Cerebellar cortex (tissue), 1 donor: ENCODE measurements around the gene CCDC30.
"Not testable (repeated sequence)": the region's sequence is repeated elsewhere in the genome, so short reads cannot be mapped to it uniquely, and the experiment has no call there.

Experiments used
- DNase-seq: peaks from one replicate; pipeline ENCODE4 v3.0.0-alpha.2; 2015; ENCODE audit warnings: low spot score

CCDC30 gene

GRCh38 chr1:42453386-42453785 is 9.7 kb upstream of the CCDC30 start:
- no peak for DNase-seq

DNA sequence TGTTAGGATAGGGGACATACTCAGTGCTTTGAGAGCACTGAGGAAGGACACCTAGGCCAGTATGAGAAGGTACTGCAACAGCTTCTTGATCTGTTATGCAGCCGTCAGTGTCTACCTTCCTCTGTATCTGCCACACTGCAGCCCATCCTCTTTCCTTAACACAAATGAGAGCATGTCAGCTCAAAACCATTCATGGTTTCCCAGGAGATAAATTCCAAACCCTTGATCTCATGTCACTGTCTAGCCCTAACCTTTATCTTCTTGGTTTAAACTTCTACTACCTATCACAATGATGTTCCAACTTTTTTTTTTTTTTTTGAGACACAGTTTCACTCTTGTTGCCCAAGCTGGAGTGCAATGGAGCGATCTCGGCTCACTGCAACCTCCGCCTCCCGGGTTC is 8.7 kb upstream of the CCDC30 start:
- no peak for DNase-seq

- peak; percentile 87 for DNase-seq
Observed at GRCh38 chr1:42456010-42456753, 6.9 kb upstream of the CCDC30 start, which contains the start of the genes PPCS and ZMYND12. TSS of gene PPCS (plus strand) at chr1:42456543. CDS start at chr1:42456566, 23 bp downstream. TSS of gene ZMYND12 (minus strand) at chr1:42456022. CDS start at chr1:42455997, 25 bp downstream.

DNA sequence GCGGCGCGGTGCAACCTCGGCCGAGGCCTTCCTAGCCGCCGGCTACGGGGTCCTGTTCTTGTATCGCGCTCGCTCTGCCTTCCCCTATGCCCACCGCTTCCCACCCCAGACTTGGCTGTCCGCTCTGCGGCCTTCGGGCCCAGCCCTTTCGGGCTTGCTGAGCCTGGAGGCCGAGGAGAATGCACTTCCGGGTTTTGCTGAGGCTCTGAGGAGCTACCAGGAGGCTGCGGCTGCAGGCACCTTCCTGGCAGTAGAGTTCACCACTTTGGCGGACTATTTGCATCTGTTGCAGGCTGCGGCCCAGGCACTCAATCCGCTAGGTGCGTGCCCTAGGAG is 6.4 kb upstream of the CCDC30 start:
- peak; percentile 54 for DNase-seq

DNA sequence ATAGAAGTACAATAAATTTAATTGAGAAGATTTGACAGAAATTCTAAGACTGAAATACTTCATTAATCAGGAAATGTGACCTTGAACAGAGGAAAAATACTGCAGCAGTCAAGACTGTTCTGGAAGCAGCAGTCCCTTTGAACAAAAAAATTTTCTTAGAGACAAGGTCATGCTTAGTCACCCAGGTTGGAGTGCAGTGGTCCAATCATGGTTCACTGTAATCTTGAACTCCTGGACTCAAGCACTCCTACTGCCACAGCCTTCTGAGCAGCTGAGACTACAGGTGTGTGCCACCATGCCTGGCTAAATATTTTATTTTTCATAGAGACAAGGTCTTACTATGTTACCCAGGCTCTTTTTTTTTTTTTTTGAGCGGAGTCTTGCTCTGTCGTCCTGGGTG is 1.9 kb upstream of the CCDC30 start:
- no peak for DNase-seq

- DNase-seq = no peak
Observed at GRCh38 chr1:42463921-42464320, 835 bp downstream of the CCDC30 start.

DNA sequence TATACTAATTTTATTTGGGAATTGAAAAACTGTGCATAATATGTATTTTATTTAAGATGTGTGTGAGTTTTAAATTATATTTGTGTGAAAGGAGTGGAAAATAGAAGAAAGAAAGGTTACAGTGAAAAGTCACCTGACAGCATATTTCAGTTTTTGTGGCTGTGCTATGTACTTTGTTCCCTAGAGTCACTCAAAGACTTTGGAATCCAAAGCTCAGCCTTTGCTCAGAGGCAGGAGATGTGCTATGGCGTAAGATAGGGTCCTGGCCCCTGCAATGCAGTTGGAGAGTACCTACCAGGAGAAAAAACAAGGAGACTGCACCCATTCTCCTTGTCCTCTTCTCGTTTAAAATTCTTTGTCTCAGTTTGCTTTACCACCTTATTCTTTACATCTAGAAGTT is 2.9 kb downstream of the CCDC30 start:
- DNase-seq = no peak

- DNase-seq = no peak
Observed at GRCh38 chr1:42469727-42470126, 6.6 kb downstream of the CCDC30 start.

GRCh38 chr1:42476605-42477004 is 13.5 kb downstream of the CCDC30 start:
- DNase-seq = no peak

GRCh38 chr1:42477354-42477753 is 14.3 kb downstream of the CCDC30 start:
- not testable (repeated sequence) for DNase-seq

DNA sequence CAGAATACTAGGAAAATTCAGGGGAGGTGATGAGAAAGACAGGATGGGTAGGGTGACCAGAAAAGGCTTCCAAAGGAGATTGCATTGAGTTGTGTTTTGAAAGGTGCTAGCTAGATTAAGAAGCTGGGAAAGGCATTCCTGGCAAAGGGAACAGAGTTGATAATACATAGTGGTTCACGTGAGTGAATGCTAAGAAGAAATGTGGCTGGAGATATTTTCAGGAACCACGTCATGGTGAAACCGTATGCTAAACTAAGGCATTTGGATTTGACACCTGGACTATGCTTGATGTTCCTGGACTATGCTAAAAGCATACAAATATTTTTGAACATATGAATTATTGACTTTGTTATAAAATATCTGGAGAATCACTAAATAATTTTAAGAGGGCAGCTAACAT is 14.7 kb downstream of the CCDC30 start:
- no peak for DNase-seq

GRCh38 chr1:42479621-42480020 is 16.5 kb downstream of the CCDC30 start:
- peak; percentile 5 for DNase-seq

DNA sequence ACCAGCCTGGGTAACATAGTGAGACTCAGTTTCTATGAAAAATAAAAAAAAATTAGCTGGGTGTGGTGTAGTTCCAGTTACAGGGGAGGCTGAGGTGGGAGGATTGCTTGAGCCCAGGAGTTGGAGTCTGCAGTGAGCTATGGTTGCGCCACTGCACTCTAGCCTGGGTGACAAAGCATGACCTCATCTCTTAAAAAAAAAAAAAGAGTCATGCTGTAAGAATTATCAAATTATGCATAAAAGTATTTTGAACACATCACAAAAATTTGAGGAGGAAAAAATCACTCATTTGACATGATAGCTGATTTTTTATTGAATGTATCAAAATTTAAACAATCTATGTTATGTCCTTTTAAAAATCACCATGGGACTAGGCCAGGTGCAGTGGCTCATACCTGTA is 17.8 kb downstream of the CCDC30 start:
- no peak for DNase-seq

- no peak for DNase-seq
Observed at GRCh38 chr1:42482635-42483153, 19.6 kb downstream of the CCDC30 start.

- no peak for DNase-seq
Observed at GRCh38 chr1:42484382-42484781, 21.3 kb downstream of the CCDC30 start.

DNA sequence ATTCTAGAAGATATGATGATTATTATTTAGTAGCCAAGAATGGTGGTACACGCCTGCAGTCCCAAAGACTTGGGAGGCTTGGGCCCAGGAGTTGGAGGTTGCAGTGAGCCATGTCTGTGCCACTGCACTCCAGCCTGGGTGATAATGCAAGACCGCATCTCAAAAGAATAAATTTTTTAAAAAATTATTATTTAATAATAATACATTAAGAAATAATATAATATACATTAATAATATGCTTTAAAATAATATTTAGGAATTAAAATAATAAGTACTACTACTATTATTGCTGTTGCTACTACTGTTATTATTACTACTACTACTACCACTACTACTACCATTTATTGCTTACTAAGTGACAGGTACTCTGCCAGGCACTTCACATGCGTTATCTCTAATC is 27.2 kb downstream of the CCDC30 start:
- no peak for DNase-seq

- not testable (repeated sequence) for DNase-seq
Observed at GRCh38 chr1:42502031-42502430, 38.9 kb downstream of the CCDC30 start.

- no peak for DNase-seq
Observed at GRCh38 chr1:42504535-42505128, 41.5 kb downstream of the CCDC30 start.

DNA sequence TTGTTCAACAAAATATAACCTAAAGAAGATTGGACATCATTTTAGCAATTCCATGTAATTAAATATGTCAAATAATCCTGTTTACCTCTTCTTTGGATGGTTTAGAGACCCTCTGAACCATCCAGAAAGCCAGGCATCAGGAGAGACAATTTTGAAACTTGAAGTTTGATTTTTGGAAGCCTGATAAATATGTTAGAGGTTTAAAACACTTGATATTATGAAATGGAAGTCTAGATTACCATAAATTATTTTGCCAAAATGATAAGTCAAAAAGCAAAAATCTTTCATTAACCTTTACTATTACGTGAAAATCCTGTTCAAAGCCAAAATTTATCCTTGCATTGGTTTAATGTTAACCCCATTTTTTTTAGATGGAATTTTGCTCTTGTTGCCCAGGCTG is 43.5 kb downstream of the CCDC30 start:
- no peak for DNase-seq

- DNase-seq = not testable (repeated sequence)
Observed at GRCh38 chr1:42511581-42512155, 48.6 kb downstream of the CCDC30 start.

GRCh38 chr1:42518908-42519307 is 55.8 kb downstream of the CCDC30 start:
- DNase-seq = no peak

DNA sequence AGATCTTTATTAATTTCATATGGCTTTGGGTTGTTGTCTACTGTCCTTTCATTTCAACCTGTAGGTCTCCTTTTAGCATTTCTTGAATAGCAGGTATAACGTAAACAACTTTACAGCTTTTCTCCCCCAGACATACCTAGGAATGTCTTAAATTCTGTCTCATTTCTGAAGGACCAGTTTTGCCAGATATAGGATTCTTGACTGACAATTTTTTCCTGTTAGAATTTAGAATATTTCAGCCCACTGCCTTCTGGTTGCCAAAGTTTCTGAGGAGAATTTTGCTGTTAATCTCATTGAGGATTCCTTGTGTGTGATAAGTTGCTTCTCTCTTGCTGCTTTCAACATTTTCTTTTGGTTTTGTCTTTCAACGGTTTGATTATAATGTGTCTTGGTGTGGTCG is 60.1 kb downstream of the CCDC30 start:
- no peak for DNase-seq

DNA sequence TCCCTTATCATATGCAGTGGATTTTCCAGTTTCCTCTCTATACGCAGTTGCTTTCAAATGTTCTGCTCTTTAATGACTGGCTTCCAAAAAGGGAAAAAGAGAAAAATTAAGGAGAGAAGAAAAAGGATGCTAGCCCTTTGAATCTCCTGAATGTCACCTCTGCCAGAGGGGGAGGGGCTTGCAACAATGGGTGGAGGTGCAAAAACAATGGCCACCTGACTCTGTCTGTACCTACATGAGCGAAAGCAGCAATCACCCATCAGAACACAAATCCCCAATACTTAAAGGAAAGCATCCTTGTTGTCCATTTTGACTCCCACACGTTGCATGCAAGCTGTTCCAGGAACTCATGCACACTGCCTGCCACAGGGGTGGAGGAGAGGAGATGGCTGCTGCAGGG is 61.2 kb downstream of the CCDC30 start:
- no peak for DNase-seq
